GM12864 (cell line): ENCODE results near the gene GNB1.
"Not testable (repeated sequence)": the region's sequence is repeated elsewhere in the genome, so short reads cannot be mapped to it uniquely, and the experiment has no call there.

Experiments used
- DNase-seq: peaks from one replicate; pipeline ENCODE4 v3.0.0-alpha.2; 2011; ENCODE audit warnings: low read depth
- H3K4me3 ChIP-seq: 2 replicates; pipeline ENCODE4 v1.5.1; 2011; ENCODE audit warnings: mild to moderate bottlenecking, low read depth, low read length, control low read depth
- TF ChIP-seq, protein P1 (sequence below): IDR thresholded peaks from 2 replicates; pipeline ENCODE4 v1.5.1; 2011; ENCODE audit warnings: low read depth, mild to moderate bottlenecking, moderate library complexity, low read length, control low read depth, inconsistent platforms; ENCODE audit errors: missing control alignments

GNB1 gene

DNA sequence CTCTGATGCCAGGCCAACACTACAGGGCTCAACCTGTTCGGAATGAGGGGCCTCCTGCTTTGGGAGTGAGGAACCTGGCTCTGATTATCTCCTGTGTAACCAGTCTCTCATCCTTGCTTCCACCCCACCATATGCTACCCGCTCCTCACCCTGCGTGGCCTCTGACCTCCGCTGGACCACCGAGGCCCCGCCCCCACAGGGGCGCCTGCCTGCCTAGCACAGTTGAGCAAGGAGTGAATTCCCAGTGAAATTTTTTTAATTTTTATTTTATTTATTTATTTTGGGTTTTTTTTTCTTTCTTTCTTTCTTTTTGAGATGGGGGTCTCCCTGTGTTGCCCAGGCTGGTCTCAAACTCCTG lies 1.9 kb upstream of the GNB1 start:
- no peak overlapping the region; the same call in 1 of the 2 replicates for H3K4me3 ChIP-seq
- no peak for DNase-seq
- TF ChIP-seq, protein P1, sequence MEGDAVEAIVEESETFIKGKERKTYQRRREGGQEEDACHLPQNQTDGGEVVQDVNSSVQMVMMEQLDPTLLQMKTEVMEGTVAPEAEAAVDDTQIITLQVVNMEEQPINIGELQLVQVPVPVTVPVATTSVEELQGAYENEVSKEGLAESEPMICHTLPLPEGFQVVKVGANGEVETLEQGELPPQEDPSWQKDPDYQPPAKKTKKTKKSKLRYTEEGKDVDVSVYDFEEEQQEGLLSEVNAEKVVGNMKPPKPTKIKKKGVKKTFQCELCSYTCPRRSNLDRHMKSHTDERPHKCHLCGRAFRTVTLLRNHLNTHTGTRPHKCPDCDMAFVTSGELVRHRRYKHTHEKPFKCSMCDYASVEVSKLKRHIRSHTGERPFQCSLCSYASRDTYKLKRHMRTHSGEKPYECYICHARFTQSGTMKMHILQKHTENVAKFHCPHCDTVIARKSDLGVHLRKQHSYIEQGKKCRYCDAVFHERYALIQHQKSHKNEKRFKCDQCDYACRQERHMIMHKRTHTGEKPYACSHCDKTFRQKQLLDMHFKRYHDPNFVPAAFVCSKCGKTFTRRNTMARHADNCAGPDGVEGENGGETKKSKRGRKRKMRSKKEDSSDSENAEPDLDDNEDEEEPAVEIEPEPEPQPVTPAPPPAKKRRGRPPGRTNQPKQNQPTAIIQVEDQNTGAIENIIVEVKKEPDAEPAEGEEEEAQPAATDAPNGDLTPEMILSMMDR = no peak

DNA sequence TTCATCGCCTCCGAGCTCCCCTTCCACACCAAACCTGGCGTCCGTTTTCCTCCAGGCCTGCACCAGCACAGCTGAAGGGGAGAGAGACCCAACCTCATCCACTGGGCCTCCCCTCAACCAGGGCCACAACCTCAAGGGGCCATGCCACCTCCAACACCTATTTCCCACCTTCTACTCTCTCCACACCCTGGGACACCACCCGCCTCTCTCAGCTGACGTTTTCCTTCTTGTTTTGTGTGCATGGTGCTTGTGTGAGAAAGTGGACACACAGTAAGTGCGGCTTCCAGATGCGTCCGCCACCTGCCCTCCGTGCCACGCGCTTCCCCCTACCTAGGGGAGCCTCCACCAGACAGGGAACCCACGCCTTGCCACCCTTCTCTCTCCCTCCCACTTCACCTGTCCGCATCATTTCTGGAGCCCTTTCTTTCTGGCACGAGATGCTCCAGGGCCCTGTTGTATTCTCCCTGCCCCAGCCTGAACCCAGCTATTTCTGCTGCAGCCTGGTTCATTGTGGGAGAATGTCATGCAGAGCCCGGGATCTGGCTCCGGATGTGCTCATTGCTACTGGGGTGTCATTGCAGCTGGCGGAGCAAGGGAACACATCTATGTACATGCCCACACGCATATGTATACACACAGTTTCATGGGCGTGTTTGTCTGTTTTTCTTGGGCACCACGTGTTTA lies 1.3 kb upstream of the GNB1 start:
- DNase-seq = no peak
- TF ChIP-seq, protein P1 = no peak

DNA sequence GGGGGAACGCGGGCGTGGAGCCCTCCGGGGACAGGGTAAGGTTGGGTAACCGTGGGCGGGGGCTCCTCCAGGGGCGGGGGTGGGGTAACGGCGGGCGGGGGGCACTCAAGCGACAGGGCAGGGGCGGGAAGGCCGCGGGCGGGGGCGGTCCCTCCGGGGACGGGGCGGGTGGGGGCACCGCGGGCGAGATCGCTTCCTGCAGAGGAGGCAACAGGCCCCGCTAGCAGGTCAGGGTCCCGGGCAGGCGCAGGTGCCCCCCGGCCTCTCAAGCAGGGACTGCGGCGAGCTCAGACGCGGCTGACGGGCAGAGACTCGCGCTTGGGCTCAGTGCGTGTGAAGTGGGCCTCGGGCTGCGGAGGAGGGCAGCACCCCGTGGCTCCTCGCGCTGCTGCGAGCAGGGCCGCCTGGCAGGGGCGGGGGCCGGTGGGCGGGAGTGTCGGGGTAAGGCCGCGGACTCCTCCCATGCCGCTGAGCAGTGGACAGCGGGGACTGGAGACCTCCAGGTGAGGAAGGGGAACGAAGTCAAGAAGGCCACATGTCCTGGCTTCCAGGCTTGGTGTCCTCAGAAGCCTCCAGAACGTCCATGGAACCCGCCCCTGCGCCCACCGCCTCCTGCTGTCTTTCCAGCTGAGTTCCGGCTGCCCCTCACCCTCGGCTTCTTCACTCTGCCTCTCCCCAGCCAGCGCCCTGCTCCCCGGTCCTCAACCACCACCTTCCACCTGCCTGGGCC lies 627 bp upstream of the GNB1 start:
- TF ChIP-seq, protein P1 = no peak
- peak overlapping the region; percentile 72 for H3K4me3 ChIP-seq
- no peak for DNase-seq

More for the DNA sequence above, 1.3 kb upstream of the GNB1 start:
- H3K4me3 ChIP-seq = peak overlapping the region; percentile 72

DNA sequence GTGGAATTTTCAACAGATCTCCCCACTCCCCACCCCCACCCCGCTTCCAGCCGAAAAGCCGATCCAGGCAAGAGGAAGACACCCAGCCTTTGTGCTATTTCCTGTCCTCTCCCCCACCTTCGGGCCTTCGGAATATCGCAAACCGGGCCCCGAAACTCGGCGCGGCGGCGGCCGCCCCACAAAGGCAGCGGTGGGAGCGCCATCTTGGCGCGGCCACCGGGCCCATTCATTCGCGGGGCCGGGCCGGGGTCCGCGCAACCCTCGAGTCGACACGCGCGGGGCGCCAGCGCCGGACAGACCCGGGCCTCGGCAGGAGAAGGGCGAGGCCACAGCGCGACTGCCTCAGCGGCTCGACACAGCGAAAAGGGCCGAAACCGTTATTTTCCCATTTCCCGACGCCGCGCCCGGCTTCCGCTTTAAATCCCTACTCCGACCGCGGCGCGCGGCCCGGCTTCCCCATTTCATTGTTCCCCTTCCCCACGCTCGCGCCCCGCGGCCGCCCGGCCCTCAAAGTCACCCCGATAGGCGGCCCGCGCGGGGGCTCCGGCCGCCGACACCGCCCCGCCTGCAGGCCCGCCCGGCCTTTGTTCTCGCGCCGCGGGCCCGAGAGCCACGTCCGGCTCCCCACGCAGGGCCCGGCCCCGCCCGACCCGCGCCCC lies 911 bp downstream of the GNB1 start:
- no peak for DNase-seq
- TF ChIP-seq, protein P1 = no peak

DNA sequence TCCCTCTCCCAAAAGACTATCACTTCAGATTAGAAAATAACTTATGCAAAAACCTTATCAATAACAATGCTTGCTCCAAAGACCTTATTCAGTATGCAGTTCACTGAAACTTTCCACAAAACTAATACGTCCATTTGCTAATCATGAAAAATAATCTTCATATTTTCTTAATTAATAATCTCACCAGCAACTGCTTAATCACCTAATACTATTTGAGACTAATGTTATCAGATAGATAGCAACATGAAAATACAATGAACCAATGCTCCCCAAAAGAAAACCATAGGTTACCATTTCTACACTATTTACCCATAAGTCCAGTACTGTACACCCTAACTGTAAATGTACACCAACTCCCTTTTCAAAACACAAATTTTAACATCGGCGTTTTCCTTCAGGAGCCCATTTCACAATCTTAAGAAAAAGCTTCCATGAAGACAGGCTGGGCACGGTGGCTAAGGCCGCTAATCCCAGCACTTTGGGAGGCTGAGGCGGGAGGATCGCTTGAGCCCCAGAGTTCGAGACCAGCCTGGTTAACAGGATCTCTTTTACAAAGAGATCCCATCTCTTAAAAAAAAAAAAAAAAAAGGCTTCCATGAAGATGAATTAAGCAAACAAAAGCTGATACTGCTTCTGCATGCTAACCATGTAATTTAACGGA lies 1.7 kb downstream of the GNB1 start:
- no peak for DNase-seq
- peak overlapping the region; percentile 72 for H3K4me3 ChIP-seq
- TF ChIP-seq, protein P1 = no peak

More for the DNA sequence above, 911 bp downstream of the GNB1 start:
- peak overlapping the region; percentile 72 for H3K4me3 ChIP-seq

DNA sequence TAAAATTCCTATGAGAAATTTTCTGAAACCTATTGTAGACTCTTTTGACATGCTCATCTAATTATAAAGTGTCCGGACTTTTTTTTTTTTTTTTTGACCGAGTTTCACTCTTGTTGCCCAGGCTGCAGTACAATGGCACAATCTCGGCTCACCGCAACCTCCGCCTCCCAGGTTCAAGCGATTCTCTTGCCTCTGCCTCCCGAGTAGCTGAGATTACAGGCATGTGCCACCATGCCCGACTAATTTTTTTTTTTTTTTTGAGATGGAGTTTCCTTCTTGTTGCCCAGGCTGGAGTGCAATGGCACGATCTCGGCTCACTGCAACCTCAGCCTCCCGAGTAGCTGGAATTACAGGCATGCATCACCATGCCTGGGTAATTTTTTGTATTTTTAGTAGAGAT lies 7.0 kb downstream of the GNB1 start:
- H3K4me3 ChIP-seq, DNase-seq: not testable (repeated sequence)
